ENCODE results near the gene RER1.
"Not testable (repeated sequence)": the region's sequence is repeated elsewhere in the genome, so short reads cannot be mapped to it uniquely, and the experiment has no call there.

The RER1 gene

GRCh38 chr1:2431518-2431917 is 39.9 kb downstream of the RER1 start:
- FAIRE-seq: no peak

- no peak for FAIRE-seq
Measured at GRCh38 chr1:2432441-2432844, 40.8 kb downstream of the RER1 start.

- no peak for FAIRE-seq
Measured at GRCh38 chr1:2433196-2433595, 41.6 kb downstream of the RER1 start.

GRCh38 chr1:2433936-2434655 is 42.5 kb downstream of the RER1 start:
- FAIRE-seq: no peak

GRCh38 chr1:2435091-2435490 is 43.5 kb downstream of the RER1 start:
- FAIRE-seq: no peak

GRCh38 chr1:2435746-2436355 is 44.2 kb downstream of the RER1 start:
- FAIRE-seq: no peak

- FAIRE-seq: no peak
Measured at GRCh38 chr1:2436876-2437275, 45.2 kb downstream of the RER1 start.

- FAIRE-seq: no peak
Measured at GRCh38 chr1:2437617-2438016, 46.0 kb downstream of the RER1 start.

GRCh38 chr1:2438038-2438437 is 46.4 kb downstream of the RER1 start:
- FAIRE-seq: no peak

GRCh38 chr1:2438641-2439040 is 47.0 kb downstream of the RER1 start:
- FAIRE-seq: no peak

- FAIRE-seq: no peak
Measured at GRCh38 chr1:2439369-2439768, 47.7 kb downstream of the RER1 start.

- FAIRE-seq: not testable (repeated sequence)
Measured at GRCh38 chr1:2440346-2440745, 48.7 kb downstream of the RER1 start.

- FAIRE-seq: no peak
Measured at GRCh38 chr1:2441746-2442145, 50.1 kb downstream of the RER1 start.

GRCh38 chr1:2442661-2443060 is 51.0 kb downstream of the RER1 start:
- no peak for FAIRE-seq

- no peak for FAIRE-seq
Measured at GRCh38 chr1:2443277-2444137, 51.9 kb downstream of the RER1 start.

- FAIRE-seq: no peak
Measured at GRCh38 chr1:2444138-2444591, 52.5 kb downstream of the RER1 start.

GRCh38 chr1:2445162-2445822 is 53.7 kb downstream of the RER1 start:
- FAIRE-seq: no peak

- FAIRE-seq: no peak
Measured at GRCh38 chr1:2445823-2446215, 54.2 kb downstream of the RER1 start.

- FAIRE-seq: no peak
Measured at GRCh38 chr1:2446394-2446793, 54.8 kb downstream of the RER1 start.

GRCh38 chr1:2446861-2447260 is 55.2 kb downstream of the RER1 start:
- no peak for FAIRE-seq

- no peak for FAIRE-seq
Measured at GRCh38 chr1:2447276-2448097, 55.8 kb downstream of the RER1 start.

GRCh38 chr1:2448098-2448445 is 56.4 kb downstream of the RER1 start:
- no peak for FAIRE-seq
